ENCODE measurements around the gene A2M.

DNA sequence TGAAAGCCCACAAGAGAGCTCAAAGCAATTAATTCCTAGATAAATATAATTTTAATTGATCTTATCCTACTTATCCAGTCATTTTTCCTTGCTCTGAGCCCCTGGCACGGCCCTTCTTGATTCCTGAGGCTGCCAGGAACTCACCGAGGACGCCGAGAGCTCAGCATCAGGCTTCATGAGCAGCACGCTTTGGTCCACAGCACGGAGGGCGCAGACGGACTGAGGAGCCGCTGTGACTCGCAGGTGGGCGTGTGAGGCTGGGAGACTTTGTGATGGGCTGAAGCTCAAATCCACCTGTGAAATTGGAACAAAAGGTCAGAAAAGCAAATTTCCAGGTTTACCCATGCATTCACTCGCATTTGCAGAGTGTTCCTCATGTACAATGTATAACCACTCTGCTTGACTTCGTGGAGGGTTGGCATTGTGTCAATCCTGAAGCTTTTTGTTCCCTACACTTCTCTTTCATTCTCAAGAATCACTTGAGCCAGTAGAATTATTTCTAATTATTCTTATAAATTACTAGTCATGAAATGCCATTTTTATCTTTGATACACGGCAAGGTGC lies 17.2 kb downstream of the A2M start:
- TF ChIP-seq CTCF (IDR thresholded peaks at IDR 0.05; ENCODE audit: low read length) = no peak
- no peak for TF ChIP-seq EZH2 (optimal IDR thresholded peaks at IDR 0.05; ENCODE audit: low read depth, low read length)
